Activated naive CD8-positive, alpha-beta T cell treated with anti-CD3 and anti-CD28 coated beads, Interleukin-2, amount 50 U/mL, for 16 hours (primary cell): ENCODE results near the gene SLIT3.

ENCODE experiments used
- DNase-seq: peaks from one replicate; pipeline ENCODE4 v3.0.0-alpha.2; 2020; ENCODE audit warnings: low read depth, low spot score

The SLIT3 gene

GRCh38 chr5:169002953-169003555 is 297.9 kb downstream of the SLIT3 start:
- no peak for DNase-seq

- no peak for DNase-seq
Observed at GRCh38 chr5:169001394-169001793, 299.5 kb downstream of the SLIT3 start.

GRCh38 chr5:168995024-168995423 is 305.9 kb downstream of the SLIT3 start:
- DNase-seq, result no peak

- DNase-seq, result no peak
Observed at GRCh38 chr5:168992687-168993086, 308.3 kb downstream of the SLIT3 start.

GRCh38 chr5:168992016-168992415 is 308.9 kb downstream of the SLIT3 start:
- no peak for DNase-seq

GRCh38 chr5:168991311-168991710 is 309.6 kb downstream of the SLIT3 start:
- no peak for DNase-seq

- DNase-seq, result no peak
Observed at GRCh38 chr5:168990679-168991078, 310.3 kb downstream of the SLIT3 start.

- no peak for DNase-seq
Observed at GRCh38 chr5:168989731-168990505, 311.0 kb downstream of the SLIT3 start.

GRCh38 chr5:168988699-168989098 is 312.2 kb downstream of the SLIT3 start:
- DNase-seq, result no peak

- no peak for DNase-seq
Observed at GRCh38 chr5:168987543-168988300, 313.2 kb downstream of the SLIT3 start.

- no peak for DNase-seq
Observed at GRCh38 chr5:168985454-168985853, 315.5 kb downstream of the SLIT3 start.

- no peak for DNase-seq
Observed at GRCh38 chr5:168984135-168984675, 316.7 kb downstream of the SLIT3 start.

GRCh38 chr5:168979135-168979534 is 321.8 kb downstream of the SLIT3 start:
- no peak for DNase-seq

- DNase-seq, result no peak
Observed at GRCh38 chr5:168978500-168978899, 322.4 kb downstream of the SLIT3 start.

GRCh38 chr5:168978015-168978414 is 322.9 kb downstream of the SLIT3 start:
- no peak for DNase-seq

- DNase-seq, result no peak
Observed at GRCh38 chr5:168976311-168976970, 324.5 kb downstream of the SLIT3 start.

- no peak for DNase-seq
Observed at GRCh38 chr5:168975331-168975730, 325.6 kb downstream of the SLIT3 start.

- DNase-seq, result no peak
Observed at GRCh38 chr5:168974082-168974481, 326.9 kb downstream of the SLIT3 start.

GRCh38 chr5:168972731-168973130 is 328.2 kb downstream of the SLIT3 start:
- no peak for DNase-seq

- DNase-seq, result no peak
Observed at GRCh38 chr5:168971100-168971499, 329.8 kb downstream of the SLIT3 start.

GRCh38 chr5:168969326-168969886 is 331.5 kb downstream of the SLIT3 start:
- DNase-seq, result no peak
